RKO (cell line): Measurements from ENCODE around the gene SUSD3.
"Not testable (repeated sequence)": the region's sequence is repeated elsewhere in the genome, so short reads cannot be mapped to it uniquely, and the experiment has no call there.

Experiments
- DNase-seq: peaks from one replicate; pipeline ENCODE4 v3.0.0-alpha.2; 2016; ENCODE audit warnings: low spot score

Gene SUSD3

GRCh38 chr9:93093877-93094657 is 35.6 kb downstream of the SUSD3 start:
- no peak for DNase-seq

GRCh38 chr9:93094658-93095204 is 36.2 kb downstream of the SUSD3 start:
- DNase-seq, result peak; percentile 27

GRCh38 chr9:93095205-93096130 is 37.0 kb downstream of the SUSD3 start:
- DNase-seq, result peak; percentile 99

GRCh38 chr9:93096131-93096802 is 37.8 kb downstream of the SUSD3 start, which contains the start of gene CARD19:
Gene CARD19, plus strand, starts transcription at chr9:93096217. Its CDS starts 129 bp downstream, at chr9:93096346.
- peak; percentile 51 for DNase-seq

- peak; percentile 37 for DNase-seq
These were observed 38.4 kb downstream of the SUSD3 start for GRCh38 chr9:93096811-93097382.

- no peak for DNase-seq
These were observed 39.2 kb downstream of the SUSD3 start for GRCh38 chr9:93097511-93098201.

- DNase-seq, result peak; percentile 96
These were observed 39.9 kb downstream of the SUSD3 start for GRCh38 chr9:93098236-93098946.

- DNase-seq, result no peak
These were observed 41.2 kb downstream of the SUSD3 start for GRCh38 chr9:93099551-93100275.

- DNase-seq, result no peak
These were observed 41.8 kb downstream of the SUSD3 start for GRCh38 chr9:93100276-93100636.

GRCh38 chr9:93101086-93101485 is 42.6 kb downstream of the SUSD3 start:
- DNase-seq, result not testable (repeated sequence)

GRCh38 chr9:93105620-93106019 is 47.1 kb downstream of the SUSD3 start:
- no peak for DNase-seq

GRCh38 chr9:93107151-93107824 is 48.8 kb downstream of the SUSD3 start:
- DNase-seq, result no peak

GRCh38 chr9:93107825-93108161 is 49.3 kb downstream of the SUSD3 start:
- no peak for DNase-seq

GRCh38 chr9:93108291-93109041 is 50.0 kb downstream of the SUSD3 start:
- no peak for DNase-seq

- DNase-seq, result no peak
These were observed 51.9 kb downstream of the SUSD3 start for GRCh38 chr9:93110311-93110855.

GRCh38 chr9:93111001-93111370 is 52.5 kb downstream of the SUSD3 start:
- no peak for DNase-seq

- DNase-seq, result no peak
These were observed 53.0 kb downstream of the SUSD3 start for GRCh38 chr9:93111371-93112115.
